Stimulated activated CD8-positive, alpha-beta memory T cell treated with anti-CD3 and anti-CD28 coated beads, Interleukin-15, amount 100 ng/mL, for 48 hours (primary cell): ENCODE measurements around the gene ZG16.

ENCODE experiments used
- DNase-seq, 2 donors: peaks; one replicate each; pipeline ENCODE4 v3.0.0-alpha.2; 2020; ENCODE audit warnings: low read depth in 2 of 2

The ZG16 gene

DNA sequence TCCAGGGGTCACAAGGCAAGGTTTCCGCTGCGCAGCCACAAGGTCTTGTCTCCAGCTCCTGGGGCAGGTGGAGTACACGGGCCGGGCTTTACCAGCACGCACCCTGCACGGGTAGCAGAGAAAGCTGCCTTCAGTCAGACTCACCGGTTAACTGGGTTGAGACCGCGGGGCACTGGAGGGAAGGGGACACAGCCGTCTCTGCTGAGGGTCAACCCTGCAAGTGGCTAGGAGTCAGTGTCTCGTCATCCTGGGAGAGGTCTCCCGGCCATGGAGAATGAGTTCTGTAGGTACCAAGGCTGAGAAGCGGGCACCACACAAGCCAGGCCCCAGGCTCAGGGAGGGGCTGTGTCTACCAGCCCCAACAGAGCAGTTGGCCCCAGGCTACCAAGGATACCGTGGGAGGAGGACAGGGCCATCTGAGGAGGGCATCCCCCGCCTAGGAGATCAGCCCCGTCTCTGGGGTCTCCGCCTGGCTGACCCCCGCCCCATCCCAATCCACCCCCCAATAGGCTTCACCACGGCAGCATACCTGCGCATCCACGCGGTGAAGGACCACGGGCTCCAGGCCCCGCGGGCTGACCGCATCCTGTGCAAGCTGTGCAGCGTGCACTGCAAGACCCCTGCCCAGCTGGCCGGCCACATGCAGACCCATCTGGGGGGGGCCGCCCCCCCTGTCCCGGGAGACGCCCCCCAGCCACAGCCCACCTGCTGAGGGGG, 31.1 kb downstream of the ZG16 start:
- no peak for DNase-seq

DNA sequence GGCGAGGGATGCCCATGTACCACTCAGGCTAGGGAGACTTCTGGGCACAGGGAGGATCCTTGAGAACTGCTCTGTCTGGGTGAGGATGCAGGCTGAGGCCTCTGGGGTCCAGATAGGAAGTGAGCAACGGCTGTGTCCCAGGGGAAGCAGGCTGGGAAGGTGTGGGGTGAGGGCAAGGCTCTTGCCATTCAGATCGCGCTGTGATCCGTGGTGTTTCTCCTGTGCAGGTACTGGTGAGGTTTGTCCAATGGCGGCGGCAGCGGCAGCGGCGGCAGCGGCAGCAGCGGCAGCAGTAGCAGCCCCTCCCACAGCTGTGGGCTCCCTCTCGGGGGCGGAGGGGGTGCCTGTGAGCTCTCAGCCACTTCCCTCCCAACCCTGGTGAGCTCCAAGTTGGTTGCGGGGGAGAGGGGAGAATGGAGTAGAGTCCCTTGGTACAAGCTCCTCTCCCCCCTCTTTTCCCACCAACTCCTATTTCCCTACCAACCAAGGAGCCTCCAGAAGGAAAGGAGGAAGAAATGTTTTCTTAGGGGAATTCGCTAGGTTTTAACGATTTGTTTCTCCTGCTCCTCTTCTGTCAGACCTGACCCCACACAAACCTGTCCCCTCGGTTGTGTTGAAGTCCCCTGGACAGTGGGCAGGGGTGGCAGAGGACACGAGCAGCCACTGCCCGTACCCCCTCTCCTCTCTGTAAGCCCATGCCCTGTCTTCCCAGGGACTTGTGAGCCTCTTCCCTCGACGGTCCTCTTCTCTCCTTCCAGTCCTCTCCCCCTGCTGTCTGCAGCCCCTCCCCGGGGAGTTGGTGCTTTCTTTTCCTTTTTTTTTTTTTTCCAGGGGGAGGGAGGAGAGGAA, 32.0 kb downstream of the ZG16 start:
- peak in 1 of 2 donors; percentile 42 for DNase-seq

DNA sequence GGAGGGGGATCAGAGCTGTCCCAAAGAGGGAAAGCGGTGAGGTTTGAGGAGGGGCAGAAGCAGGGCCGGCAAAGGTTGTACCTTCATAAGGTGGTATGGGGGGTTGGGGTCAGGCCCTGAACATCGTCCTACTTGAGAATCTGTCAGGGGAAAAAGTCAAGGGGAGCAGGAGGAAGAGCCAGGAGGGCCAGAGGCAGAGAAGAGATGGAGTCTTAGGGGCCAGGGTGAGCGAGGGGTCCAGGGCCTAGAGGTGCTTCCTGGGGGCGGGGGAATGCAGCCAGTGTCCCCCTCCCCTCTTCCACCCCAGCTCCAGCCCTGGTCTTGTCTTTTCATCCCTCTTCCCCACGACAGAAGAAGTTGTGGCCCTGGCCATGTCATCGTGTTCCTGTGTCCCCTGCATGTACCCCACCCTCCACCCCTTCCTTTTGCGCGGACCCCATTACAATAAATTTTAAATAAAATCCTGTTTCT, 32.7 kb downstream of the ZG16 start:
- DNase-seq = no peak

DNA sequence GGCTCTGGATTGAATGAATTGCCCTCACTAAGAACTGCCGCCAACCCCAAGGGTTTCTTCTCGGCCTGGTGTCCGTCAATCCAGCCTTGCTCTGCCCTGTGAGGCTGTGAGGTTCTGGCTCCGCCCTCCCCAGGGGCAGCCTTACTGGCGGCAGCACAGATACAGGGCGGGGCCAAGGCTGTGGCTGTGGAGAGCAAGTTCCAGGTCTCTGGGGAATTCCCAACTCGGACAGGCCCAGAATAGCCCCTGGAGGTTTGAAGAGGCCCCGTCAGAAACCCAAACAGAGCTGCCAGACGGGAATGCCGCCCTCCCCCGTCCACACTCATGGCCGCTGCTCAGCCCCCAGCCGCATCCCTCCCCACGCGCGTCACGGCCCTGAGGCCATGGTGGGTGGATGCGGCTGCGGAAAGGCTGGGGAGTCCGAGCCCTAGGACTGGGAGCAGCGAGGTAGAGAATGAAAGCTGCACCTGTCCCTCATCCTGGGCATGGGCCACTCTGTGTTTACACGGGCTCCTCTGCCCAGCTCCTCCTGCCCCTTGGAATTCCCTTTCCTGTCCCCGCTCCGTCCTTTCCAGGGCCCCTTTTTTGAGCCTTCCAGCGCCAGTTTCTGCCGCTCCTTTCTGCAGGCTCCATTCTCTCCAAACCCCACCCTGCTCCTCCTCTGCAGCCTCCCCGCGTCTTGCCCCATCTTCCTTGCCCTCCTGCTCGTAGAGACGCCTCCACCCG, 33.3 kb downstream of the ZG16 start:
- DNase-seq = peak; percentile 76 to 83

DNA sequence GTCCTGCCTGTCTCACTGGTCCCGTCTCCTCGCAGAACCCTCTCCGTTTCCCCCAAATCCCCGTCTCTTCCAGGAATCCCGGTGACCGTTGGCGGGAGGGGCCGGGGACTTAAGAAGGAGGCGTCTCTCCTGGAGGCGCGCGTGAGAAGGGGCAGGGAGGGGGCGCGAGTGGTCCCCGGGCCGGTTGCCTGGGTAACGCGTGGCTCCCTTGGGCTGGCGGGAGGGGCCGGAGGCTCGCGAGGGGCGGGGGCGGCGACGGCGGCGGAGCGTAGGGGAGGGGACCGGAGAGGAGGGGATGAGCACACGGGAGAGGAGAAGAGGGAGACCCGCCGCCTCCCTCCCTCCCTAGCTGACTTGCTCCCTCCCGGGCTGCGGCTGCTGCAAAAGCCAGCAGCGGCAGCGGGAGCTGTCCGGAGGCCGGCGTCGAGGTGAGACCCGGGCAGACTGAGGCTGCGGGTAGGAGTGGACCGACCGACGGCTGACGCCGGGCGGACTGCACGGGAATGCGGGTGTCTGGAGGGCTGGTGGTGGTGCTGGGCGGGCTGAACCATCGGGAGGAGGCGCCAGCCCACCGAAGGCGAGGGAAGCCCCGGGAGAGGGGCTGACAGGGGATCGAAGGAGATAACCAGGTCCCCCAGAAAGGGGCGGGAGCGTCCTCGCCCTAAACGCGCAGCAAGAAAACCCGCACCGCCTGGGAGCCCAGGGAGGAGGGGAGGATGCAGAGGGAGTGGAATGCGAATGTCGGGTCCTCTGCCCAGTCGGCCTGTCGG, 34.0 kb downstream of the ZG16 start, which contains the start of gene PRRT2:
Gene PRRT2, plus strand, starts transcription at position 298 of the 770 bp plus-strand sequence. CDS start 862 bp downstream, outside the sequence.
- DNase-seq = peak in 1 of 2 donors; percentile 27

DNA sequence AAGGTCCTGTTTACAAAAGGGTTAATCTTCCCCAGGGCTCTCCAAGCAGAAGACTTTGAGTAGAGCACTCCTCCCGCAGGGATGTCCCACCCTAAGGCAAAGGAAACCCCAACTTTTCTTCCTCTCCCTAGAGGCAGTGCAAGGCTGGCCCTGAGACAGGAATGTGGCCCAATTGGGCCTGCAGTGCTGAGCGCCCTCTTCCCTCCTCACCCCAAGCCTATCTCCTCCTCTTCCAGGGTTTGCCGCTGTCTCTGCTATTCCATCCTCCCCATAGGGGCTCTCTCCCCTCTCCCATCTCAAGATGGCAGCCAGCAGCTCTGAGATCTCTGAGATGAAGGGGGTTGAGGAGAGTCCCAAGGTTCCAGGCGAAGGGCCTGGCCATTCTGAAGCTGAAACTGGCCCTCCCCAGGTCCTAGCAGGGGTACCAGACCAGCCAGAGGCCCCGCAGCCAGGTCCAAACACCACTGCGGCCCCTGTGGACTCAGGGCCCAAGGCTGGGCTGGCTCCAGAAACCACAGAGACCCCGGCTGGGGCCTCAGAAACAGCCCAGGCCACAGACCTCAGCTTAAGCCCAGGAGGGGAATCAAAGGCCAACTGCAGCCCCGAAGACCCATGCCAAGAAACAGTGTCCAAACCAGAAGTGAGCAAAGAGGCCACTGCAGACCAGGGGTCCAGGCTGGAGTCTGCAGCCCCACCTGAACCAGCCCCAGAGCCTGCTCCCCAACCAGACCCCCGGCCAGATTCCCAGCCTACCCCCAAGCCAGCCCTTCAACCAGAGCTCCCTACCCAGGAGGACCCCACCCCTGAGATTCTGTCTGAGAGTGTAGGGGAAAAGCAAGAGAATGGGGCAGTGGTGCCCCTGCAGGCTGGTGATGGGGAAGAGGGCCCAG, 34.9 kb downstream of the ZG16 start:
- DNase-seq = no peak

DNA sequence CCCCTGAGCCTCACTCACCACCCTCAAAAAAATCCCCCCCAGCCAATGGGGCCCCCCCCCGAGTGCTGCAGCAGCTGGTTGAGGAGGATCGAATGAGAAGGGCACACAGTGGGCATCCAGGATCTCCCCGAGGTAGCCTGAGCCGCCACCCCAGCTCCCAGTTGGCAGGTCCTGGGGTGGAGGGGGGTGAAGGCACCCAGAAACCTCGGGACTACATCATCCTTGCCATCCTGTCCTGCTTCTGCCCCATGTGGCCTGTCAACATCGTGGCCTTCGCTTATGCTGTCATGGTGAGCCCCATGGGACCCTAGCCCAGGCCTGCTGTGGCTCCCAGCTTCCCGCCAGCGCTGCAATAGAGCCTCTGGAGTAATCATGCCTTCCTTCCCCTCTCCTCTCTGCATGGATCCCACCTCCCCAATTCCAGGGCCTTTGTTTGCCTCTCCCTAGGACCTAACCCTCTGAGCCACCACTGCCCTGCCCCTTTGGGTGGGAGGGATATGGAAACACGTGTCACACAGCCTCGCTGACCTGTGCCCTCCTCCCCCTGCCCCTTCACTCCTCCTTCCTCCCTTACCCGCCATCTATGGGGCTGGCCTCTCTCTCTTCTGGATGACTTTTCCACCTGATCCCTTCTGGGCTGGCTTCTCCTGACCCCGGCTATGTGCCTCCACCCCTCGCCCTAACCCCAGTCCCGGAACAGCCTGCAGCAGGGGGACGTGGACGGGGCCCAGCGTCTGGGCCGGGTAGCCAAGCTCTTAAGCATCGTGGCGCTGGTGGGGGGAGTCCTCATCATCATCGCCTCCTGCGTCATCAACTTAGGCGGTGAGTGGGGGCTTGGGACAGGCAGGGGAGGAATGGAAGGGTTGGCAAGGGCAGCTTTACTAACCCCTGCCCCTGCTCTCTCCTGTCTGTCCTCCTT, 35.8 kb downstream of the ZG16 start:
- no peak for DNase-seq

DNA sequence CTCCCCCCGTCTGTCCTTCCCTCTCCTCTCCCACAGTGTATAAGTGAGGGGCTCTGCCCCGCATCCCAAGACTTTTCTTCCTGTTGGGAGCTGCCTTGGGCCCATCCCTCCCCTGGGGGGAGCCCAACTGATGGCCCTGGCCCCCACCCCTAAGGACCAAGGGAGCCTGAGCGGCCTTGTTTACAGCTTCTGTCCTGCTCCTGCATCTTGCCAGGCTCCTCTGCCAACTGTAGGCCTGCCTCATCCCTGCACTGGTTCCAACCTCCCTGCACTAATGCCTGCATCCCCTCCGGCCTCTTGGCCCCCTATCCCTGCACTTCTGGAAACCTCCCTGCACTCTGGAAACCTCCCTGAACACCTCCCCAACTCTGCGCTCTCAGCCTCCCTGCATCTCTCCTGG, 36.5 kb downstream of the ZG16 start:
- DNase-seq = no peak

DNA sequence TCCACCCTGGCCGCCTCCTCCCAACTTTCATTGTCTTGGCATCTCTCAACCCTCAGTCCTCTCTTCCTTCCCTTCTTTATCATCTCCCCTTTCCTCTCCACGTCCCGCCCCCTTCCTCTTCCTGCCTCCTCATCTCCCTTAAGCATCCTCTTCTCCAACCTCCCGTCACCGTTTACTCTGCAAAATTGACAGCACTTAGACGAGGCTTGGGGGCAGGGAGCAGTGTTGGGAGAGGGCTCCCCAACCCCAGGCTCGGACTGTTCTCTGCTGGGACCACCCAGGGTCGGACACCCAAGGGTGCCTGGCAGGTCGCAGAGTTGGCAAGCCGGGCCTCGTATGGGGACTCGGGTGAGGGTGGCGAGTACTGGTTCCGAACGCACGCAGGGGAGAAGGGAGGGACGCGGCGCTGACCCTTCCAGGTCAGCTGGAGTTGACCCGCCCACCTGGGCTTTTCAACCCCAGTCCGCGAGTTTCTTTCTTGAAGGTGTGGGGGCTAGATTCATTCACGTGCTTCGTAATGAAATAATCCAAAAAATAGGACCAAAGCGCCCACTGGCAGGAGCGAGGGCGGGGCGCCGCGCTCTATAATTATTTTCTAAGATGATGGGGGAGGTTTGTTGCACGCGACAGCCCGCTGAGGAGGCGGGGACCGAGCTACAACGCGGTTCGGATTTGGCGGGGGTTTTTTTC, 37.1 kb downstream of the ZG16 start:
- DNase-seq = no peak

DNA sequence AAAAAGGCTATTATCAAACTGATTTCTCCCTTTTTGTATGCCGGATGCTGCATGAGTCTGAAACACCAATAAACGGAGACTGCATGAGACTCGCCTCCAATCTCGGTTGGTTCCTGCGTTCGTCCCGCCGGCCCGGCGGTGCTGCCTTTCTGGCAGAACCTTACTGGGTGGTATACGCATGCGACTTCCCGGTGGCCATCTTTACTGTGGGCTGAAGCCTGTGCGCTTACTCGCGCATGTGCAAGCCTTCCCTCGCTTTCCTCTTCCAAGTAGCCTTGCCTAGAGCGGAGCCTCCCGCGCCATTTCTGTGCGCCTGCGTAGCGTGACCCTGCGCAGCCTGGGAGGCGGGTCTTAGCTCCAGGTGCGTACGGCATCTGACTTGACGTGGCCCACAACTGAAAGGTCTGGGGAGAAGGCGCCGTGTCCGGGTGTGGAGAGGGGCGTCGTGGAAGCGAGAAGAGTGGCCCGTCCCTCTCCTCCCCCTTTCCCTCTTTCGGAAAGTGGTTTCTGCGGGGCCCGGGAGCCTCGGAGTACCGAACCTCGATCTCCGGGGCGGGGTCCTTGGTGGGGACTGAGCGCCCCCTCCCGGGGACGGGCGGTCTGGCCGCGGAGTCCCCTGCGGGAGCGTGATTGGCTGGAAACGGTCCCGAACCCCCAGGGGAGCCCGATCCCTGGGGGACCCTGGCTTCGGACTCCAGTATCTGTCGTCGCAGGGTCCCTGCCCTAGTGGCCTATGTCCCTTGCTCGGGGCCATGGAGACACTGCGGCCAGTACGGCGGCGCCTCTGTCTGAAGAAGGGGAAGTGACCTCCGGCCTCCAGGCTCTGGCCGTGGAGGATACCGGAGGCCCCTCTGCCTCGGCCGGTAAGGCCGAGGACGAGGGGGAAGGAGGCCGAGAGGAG, 38.0 kb downstream of the ZG16 start, which contains the start of gene PAGR1:
Gene PAGR1, plus strand, starts transcription at position 360 of the 901 bp plus-strand sequence. Its CDS starts 374 bp downstream, at position 734.
- DNase-seq = peak; percentile 97 to 99

DNA sequence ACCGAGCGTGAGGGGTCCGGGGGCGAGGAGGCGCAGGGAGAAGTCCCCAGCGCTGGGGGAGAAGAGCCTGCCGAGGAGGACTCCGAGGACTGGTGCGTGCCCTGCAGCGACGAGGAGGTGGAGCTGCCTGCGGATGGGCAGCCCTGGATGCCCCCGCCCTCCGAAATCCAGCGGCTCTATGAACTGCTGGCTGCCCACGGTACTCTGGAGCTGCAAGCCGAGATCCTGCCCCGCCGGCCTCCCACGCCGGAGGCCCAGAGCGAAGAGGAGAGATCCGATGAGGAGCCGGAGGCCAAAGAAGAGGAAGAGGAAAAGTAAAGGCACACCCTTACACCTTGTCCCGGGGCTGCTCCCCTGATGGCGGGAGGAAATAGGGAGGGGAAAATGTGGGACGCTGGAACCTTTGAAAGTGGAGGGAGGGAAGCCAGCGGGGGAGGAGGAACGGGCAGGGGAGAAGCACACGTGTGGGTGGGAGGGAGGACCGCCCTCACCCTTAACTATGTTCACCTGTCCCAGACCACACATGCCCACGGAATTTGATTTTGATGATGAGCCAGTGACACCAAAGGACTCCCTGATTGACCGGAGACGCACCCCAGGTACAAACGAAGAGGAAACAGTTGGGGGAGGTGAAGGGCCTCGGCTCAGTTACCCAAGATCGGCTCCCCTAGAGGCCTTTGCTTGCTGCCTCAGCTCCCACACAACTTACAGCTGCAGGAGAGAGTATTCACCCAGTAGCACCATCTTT, 38.8 kb downstream of the ZG16 start:
- DNase-seq = peak in 1 of 2 donors; percentile 68

DNA sequence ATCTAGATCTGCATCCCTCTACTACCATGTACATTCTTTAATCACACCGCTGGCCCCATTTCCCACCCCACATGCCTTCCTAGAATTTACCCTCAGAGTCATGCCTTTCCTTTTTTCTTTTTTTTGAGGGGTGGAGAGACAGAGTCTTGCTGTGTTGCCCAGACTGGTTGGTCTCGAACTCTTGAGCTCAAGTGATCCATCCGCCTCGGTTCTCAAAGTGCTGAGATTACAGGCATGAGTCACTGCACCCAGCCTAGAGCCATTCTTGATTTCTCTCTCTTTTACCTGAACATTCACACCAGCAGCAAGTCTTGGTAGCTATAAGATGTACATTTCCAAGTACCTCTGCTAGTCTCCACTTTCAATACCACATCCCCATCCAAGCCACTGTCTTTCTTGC, 40.0 kb downstream of the ZG16 start:
- no peak for DNase-seq

DNA sequence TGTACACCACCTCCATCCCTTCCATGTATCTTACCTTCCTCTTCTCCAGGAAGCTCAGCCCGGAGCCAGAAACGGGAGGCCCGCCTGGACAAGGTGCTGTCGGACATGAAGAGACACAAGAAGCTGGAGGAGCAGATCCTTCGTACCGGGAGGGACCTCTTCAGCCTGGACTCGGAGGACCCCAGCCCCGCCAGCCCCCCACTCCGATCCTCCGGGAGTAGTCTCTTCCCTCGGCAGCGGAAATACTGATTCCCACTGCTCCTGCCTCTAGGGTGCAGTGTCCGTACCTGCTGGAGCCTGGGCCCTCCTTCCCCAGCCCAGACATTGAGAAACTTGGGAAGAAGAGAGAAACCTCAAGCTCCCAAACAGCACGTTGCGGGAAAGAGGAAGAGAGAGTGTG, 41.5 kb downstream of the ZG16 start:
- no peak for DNase-seq

DNA sequence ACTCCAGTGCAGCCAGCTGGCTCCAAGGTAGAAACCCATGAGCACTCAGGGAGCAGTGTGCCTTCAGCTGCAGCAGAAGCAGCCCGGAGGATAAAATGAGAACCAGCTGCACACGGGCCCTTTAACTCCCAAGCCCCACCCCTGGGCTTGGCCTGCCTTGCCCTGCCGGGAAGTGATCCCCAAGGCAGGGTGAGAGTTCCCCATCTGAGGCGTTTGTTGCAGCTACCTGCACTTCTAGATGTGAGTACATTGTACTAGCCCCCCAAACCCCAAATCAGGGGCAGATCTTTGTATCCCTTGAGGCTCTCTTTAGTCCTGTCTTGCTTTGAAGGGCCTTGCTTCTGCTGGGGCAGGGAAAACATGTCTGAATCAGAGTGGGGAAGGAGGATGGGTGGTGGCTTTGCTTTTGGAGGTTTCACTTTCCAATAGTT, 42.2 kb downstream of the ZG16 start, which contains the start of gene MVP:
Gene MVP, plus strand, starts transcription at position 192 of the 431 bp plus-strand sequence. CDS start 10,088 bp downstream, outside the sequence.
- DNase-seq = peak in 1 of 2 donors; percentile 44

DNA sequence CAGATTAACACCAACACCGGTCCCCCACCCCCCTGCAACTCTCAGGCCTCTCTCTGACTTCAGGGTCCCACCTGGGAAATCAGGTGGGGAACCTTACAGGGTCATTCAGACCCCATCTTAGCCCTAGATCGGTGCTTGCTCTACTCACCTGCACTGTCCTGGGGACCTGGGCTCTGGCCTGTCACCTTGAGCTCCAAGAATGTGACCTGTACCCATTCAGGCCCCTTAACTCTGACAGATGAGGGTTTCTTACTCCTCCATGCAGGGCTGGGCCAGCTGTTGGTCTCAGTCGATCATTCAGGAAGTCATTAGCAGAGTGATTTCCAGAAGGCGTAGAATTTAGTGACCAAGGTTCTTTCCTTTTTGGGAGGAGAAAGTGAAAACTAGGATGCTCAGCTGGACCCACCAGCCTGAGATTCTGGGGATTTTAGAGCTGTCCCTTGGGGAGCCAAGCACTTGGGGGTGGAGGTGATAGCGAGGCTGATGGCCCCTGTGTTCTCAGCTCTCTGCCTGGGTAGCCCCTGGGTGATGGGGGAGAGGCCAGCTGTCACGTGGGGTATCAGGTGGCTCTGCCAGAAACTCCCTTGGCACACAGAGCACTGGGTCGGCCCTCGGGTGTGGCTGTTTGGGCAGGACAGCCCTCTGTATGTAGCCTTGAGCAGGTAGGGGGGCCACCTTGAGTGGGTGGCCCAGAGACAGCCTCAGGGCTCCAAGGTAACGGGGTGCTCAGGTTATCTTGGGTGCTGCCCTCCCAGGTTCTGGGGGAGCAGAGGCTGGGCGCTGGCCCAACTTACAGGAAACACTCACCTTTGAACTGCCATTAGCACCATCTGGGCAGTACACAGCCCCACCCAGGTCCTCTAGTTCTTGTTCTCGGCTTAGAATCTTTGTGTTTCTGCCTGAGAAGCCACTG, 42.9 kb downstream of the ZG16 start:
- DNase-seq = peak in 1 of 2 donors; percentile 38
